NCI-H2171 (cell line): ENCODE measurements around the gene SLC27A2.
A peak's percentile ranks its signal among the peaks of the same experiment; 100 is the strongest.

Experiments used
- DNase-seq: peaks from one replicate; lab custom pipeline; 2025; lab: John Stamatoyannopoulos, UW

Gene SLC27A2

GRCh38 chr15:50241684-50242450 lies 59.9 kb downstream of the SLC27A2 start:
- DNase-seq: no peak

- DNase-seq: no peak
Measured at GRCh38 chr15:50244153-50244552, 62.2 kb downstream of the SLC27A2 start.

- DNase-seq: no peak
Measured at GRCh38 chr15:50244959-50245624, 63.1 kb downstream of the SLC27A2 start.

- DNase-seq: no peak
Measured at GRCh38 chr15:50246631-50247030, 64.6 kb downstream of the SLC27A2 start.

- no peak for DNase-seq
Measured at GRCh38 chr15:50247819-50248655, 66.0 kb downstream of the SLC27A2 start.

GRCh38 chr15:50248994-50249582 lies 67.1 kb downstream of the SLC27A2 start:
- DNase-seq: no peak

GRCh38 chr15:50249704-50250103 lies 67.7 kb downstream of the SLC27A2 start:
- DNase-seq: no peak

- DNase-seq: no peak
Measured at GRCh38 chr15:50250760-50251394, 68.9 kb downstream of the SLC27A2 start.

- no peak for DNase-seq
Measured at GRCh38 chr15:50251638-50252182, 69.7 kb downstream of the SLC27A2 start.

- no peak for DNase-seq
Measured at GRCh38 chr15:50252556-50252955, 70.6 kb downstream of the SLC27A2 start.

- DNase-seq: peak; percentile 31
Measured at GRCh38 chr15:50256188-50257041, 74.4 kb downstream of the SLC27A2 start.

- DNase-seq: no peak
Measured at GRCh38 chr15:50257332-50257731, 75.3 kb downstream of the SLC27A2 start.

GRCh38 chr15:50257924-50258323 lies 75.9 kb downstream of the SLC27A2 start:
- no peak for DNase-seq

- no peak for DNase-seq
Measured at GRCh38 chr15:50259276-50259675, 77.3 kb downstream of the SLC27A2 start.

- DNase-seq: no peak
Measured at GRCh38 chr15:50260969-50261496, 79.0 kb downstream of the SLC27A2 start.

GRCh38 chr15:50261981-50262380 lies 80.0 kb downstream of the SLC27A2 start:
- DNase-seq: no peak

- no peak for DNase-seq
Measured at GRCh38 chr15:50262533-50262932, 80.5 kb downstream of the SLC27A2 start.

GRCh38 chr15:50265620-50266019 lies 83.6 kb downstream of the SLC27A2 start, which contains the start of gene HDC:
TSS of gene HDC (minus strand) at chr15:50265726. CDS start at chr15:50265623, 103 bp downstream.
- no peak for DNase-seq

GRCh38 chr15:50267577-50267976 lies 85.6 kb downstream of the SLC27A2 start:
- no peak for DNase-seq

GRCh38 chr15:50275091-50275490 lies 93.1 kb downstream of the SLC27A2 start:
- DNase-seq: no peak
